ENCODE measurements around the gene ZNF700.
"Not testable (repeated sequence)": the region's sequence is repeated elsewhere in the genome, so short reads cannot be mapped to it uniquely, and the experiment has no call there.

ZNF700 gene

DNA sequence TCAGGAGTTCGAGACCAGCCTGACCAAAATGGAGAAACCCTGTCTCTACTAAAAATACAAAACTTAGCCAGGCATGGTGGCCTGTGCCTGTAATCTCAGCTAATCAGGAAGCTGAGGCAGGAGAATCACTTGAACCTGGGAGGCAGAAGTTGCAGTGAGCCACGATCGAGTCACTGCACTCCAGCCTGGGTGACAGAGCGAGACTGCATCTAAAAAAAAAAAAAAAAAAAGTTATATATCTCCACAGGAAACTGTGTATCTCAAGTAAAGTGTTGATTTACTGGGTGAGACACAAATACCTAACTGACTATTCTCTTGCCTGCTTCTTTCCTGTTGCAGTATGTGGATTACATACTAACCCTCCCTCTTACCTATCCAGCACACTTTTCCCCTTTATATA is 67.0 kb downstream of the ZNF700 start:
- not testable (repeated sequence) for DNase-seq

- DNase-seq = no peak
These were observed 70.3 kb downstream of the ZNF700 start for GRCh38 chr19:11995174-11995573.

Data from activated CD4-positive, alpha-beta T cell treated with anti-CD3 and anti-CD28 coated beads, Interleukin-10, Interleukin-2, amounts not matched to agents 100 ng/mL and 50 ng/mL, durations not matched to agents 16 hours and 8 hours (primary cell).